Ascending aorta (tissue), 2 donors: ENCODE measurements around the gene TMEM14A. TPM values are rescaled to one million over a fixed set of nuclear protein-coding genes. Genes with fewer than 3 reads are reported as not detected.

Experiments used
- DNase-seq, 2 donors: peaks; one replicate each; pipeline ENCODE4 v3.0.0-alpha.2; 2019; ENCODE audit warnings: low spot score in 2 of 2
- H3K27ac ChIP-seq, 2 donors: fragments of 200-600 bp; sonication (generic); one replicate each; pipeline ENCODE4 v1.5.1; 2016 to 2017; ENCODE audit warnings: mild to moderate bottlenecking in 1 of 2
- H3K27me3 ChIP-seq: fragments of 200-600 bp; sonication (generic); one replicate; pipeline ENCODE4 v1.5.1; 2017
- H3K36me3 ChIP-seq, 2 donors: fragments of 200-600 bp; sonication (generic); one replicate each; pipeline ENCODE4 v1.5.1; 2016
- H3K4me1 ChIP-seq, 2 donors: fragments of 200-600 bp; sonication (generic); one replicate each; pipeline ENCODE4 v1.5.1; 2016 to 2017; ENCODE audit warnings: mild to moderate bottlenecking in 1 of 2
- H3K4me3 ChIP-seq, 2 donors: fragments of 200-600 bp; sonication (generic); one replicate each; pipeline ENCODE4 v1.5.1; 2016 to 2017; ENCODE audit warnings: mild to moderate bottlenecking in 1 of 2
- H3K9me3 ChIP-seq, 2 donors: fragments of 200-600 bp; sonication (generic); one replicate each; pipeline ENCODE4 v1.5.1; 2016
- CTCF ChIP-seq, 3 experiments: fragments of 200-600 bp in 2 of 3; fragments of 450-650 bp in 1 of 3; sonication (generic) in 2 of 3; IDR thresholded peaks; one replicate each; pipeline ENCODE4 v1.5.1; 2016 to 2019; ENCODE audit warnings: antibody characterized with exemption in 3 of 3, mild to moderate bottlenecking in 1 of 3, moderate library complexity in 1 of 3
- intact Hi-C: fragments of 100-400 bp; cut with DNase I; formaldehyde crosslinking; loops from one replicate; pipeline ENCODE4 v1.15.1; 2023
- total RNA-seq: library from RNA; depleted of rRNA; stranded (reverse); fragments of >200 nt; gene quantifications from one replicate; pipeline ENCODE4 v1.1.0, GENCODE V29; 2016

Gene TMEM14A
- total RNA-seq, 1 donor from 2014 or later = 11.9 TPM

GRCh38 chr6:52664186-52664990 lies 6.5 kb upstream of the TMEM14A start:
- Histone ChIP-seq H3K4me3 (peak overlapping the region; percentile 80 to 86), H3K4me1 (peaks cover 4 to 12% of the 10 kb centered on the region in 2 donors), H3K9me3 (no peaks in the 10 kb centered on the region), H3K27me3 (no peaks in the 10 kb centered on the region), H3K27ac (peak overlapping the region; percentile 72 to 78), H3K36me3 (no peaks in the 10 kb centered on the region)
- peak; percentile 58 to 96 for DNase-seq
- TF ChIP-seq CTCF (IDR thresholded peaks at IDR 0.05) = no peak
- intact Hi-C loops = loop anchor here (2.0 to 10.0 kb wide), 7 partner anchors 60 to 884 kb away; partner anchors contain the start of genes MCM3, PAQR8 and TRAM2

- H3K9me3 ChIP-seq = no peaks in the 10 kb centered on the region
- H3K36me3 ChIP-seq = no peaks in the 10 kb centered on the region
- TF ChIP-seq CTCF (IDR thresholded peaks at IDR 0.05) = no peak
- peaks cover 4 to 12% of the 10 kb centered on the region in 2 donors for H3K4me1 ChIP-seq
- peak overlapping the region; percentile 80 to 86 for H3K4me3 ChIP-seq
- intact Hi-C loops = loop anchor here (2.0 to 10.0 kb wide), 7 partner anchors 60 to 884 kb away; partner anchors contain the start of genes MCM3, PAQR8 and TRAM2
- no peak for DNase-seq
- H3K27me3 ChIP-seq = no peaks in the 10 kb centered on the region
- no peak overlapping the region for H3K27ac ChIP-seq
These were observed 5.8 kb upstream of the TMEM14A start for GRCh38 chr6:52664991-52665686.

GRCh38 chr6:52666071-52666470 lies 4.8 kb upstream of the TMEM14A start:
- no peak for TF ChIP-seq CTCF (IDR thresholded peaks at IDR 0.05)
- Histone ChIP-seq H3K4me1 (peaks cover 10 to 15% of the 10 kb centered on the region in 2 donors), H3K4me3 (peak overlapping the region in 1 of 2 donors; percentile 80), H3K27ac (no peak overlapping the region), H3K27me3 (no peaks in the 10 kb centered on the region), H3K9me3 (no peaks in the 10 kb centered on the region), H3K36me3 (no peaks in the 10 kb centered on the region)
- intact Hi-C loops = loop anchor here (10.0 kb wide), 1 partner anchor 59 kb away; no protein-coding TSS in a partner anchor
- no peak for DNase-seq

- intact Hi-C loops = loop anchor here (10.0 kb wide), 1 partner anchor 58 kb away; no protein-coding TSS in a partner anchor
- H3K9me3 ChIP-seq = no peaks in the 10 kb centered on the region
- H3K4me1 ChIP-seq = peaks cover 10 to 17% of the 10 kb centered on the region in 2 donors
- no peak overlapping the region for H3K27ac ChIP-seq
- no peak for TF ChIP-seq CTCF (IDR thresholded peaks at IDR 0.05)
- no peaks in the 10 kb centered on the region for H3K36me3 ChIP-seq
- DNase-seq = no peak
- H3K4me3 ChIP-seq = no peak overlapping the region
- H3K27me3 ChIP-seq = no peaks in the 10 kb centered on the region
These were observed 4.4 kb upstream of the TMEM14A start for GRCh38 chr6:52666523-52666922.

GRCh38 chr6:52667572-52667971 lies 3.3 kb upstream of the TMEM14A start:
- no peak for TF ChIP-seq CTCF (IDR thresholded peaks at IDR 0.05)
- H3K9me3 ChIP-seq = no peaks in the 10 kb centered on the region
- H3K27me3 ChIP-seq = no peaks in the 10 kb centered on the region
- no peak for DNase-seq
- intact Hi-C loops = loop anchor here (10.0 kb wide), 1 partner anchor 57 kb away; no protein-coding TSS in a partner anchor
- H3K27ac ChIP-seq = no peak overlapping the region
- H3K36me3 ChIP-seq = no peaks in the 10 kb centered on the region
- H3K4me1 ChIP-seq = peaks cover 10 to 21% of the 10 kb centered on the region in 2 donors
- no peak overlapping the region for H3K4me3 ChIP-seq
